Endothelial cell (in vitro differentiated cells): Measurements from ENCODE around the gene LAMC2. TPM values are rescaled to one million over a fixed set of nuclear protein-coding genes. Genes with fewer than 3 reads are reported as not detected.

Experiments
- DNase-seq: peaks from one replicate; pipeline ENCODE4 v3.0.0; 2021; ENCODE audit warnings: low spot score
- H3K27ac Mint-ChIP-seq: one replicate; pipeline ENCODE4 v1.8.0; 2021; ENCODE audit warnings: mixed read lengths, inconsistent platforms; ENCODE audit not compliant: unreplicated experiment
- H3K27me3 Mint-ChIP-seq: one replicate; pipeline ENCODE4 v1.8.0; 2021; ENCODE audit warnings: mild to moderate bottlenecking, moderate library complexity, mixed read lengths, inconsistent platforms; ENCODE audit not compliant: unreplicated experiment
- H3K36me3 Mint-ChIP-seq: one replicate; pipeline ENCODE4 v1.8.0; 2021; ENCODE audit warnings: mild to moderate bottlenecking, low read depth, mixed read lengths, inconsistent platforms; ENCODE audit not compliant: unreplicated experiment
- H3K4me1 Mint-ChIP-seq: one replicate; pipeline ENCODE4 v1.8.0; 2021; ENCODE audit warnings: mild to moderate bottlenecking, mixed read lengths, inconsistent platforms; ENCODE audit not compliant: unreplicated experiment
- H3K4me3 Mint-ChIP-seq: one replicate; pipeline ENCODE4 v1.8.0; 2021; ENCODE audit warnings: mild to moderate bottlenecking, mixed read lengths, inconsistent platforms; ENCODE audit not compliant: unreplicated experiment
- H3K9me3 Mint-ChIP-seq: one replicate; pipeline ENCODE4 v1.8.0; 2021; ENCODE audit warnings: mixed read lengths, inconsistent platforms; ENCODE audit not compliant: unreplicated experiment
- CTCF ChIP-seq: fragments of 200-600 bp; sonication (generic); IDR thresholded peaks from one replicate; pipeline ENCODE4 v1.5.0; 2021; ENCODE audit warnings: antibody characterized with exemption; ENCODE audit not compliant: unreplicated experiment
- total RNA-seq: library from RNA; stranded (reverse); fragmentation: NEBNext Ultra II Directional; extraction: Animal tissue kit (Norgen Biotek cat#: 25700); gene quantifications from one replicate; pipeline ENCODE4 v1.2.1, GENCODE V29; 2021; ENCODE audit not compliant: unreplicated experiment

Gene LAMC2
- total RNA-seq, 1 donor from 2014 or later, result 2.3 TPM

- H3K36me3 Mint-ChIP-seq, result no peaks in the 10 kb centered on the region
- peaks cover 4% of the 10 kb centered on the region for H3K27me3 Mint-ChIP-seq
- H3K4me3 Mint-ChIP-seq, result no peak overlapping the region
- no peak for TF ChIP-seq CTCF
- H3K4me1 Mint-ChIP-seq, result peaks cover 32% of the 10 kb centered on the region
- H3K9me3 Mint-ChIP-seq, result no peaks in the 10 kb centered on the region
- no peak overlapping the region for H3K27ac Mint-ChIP-seq
- DNase-seq, result no peak
These were observed 28.2 kb downstream of the LAMC2 start for GRCh38 chr1:183214021-183214970.

GRCh38 chr1:183215076-183215720 lies 29.1 kb downstream of the LAMC2 start:
- Mint-ChIP-seq H3K36me3 (no peaks in the 10 kb centered on the region), H3K27me3 (peaks cover 4% of the 10 kb centered on the region), H3K27ac (no peak overlapping the region), H3K4me1 (peaks cover 41% of the 10 kb centered on the region), H3K9me3 (no peaks in the 10 kb centered on the region), H3K4me3 (no peak overlapping the region)
- no peak for TF ChIP-seq CTCF
- no peak for DNase-seq

GRCh38 chr1:183215936-183216335 lies 29.9 kb downstream of the LAMC2 start:
- no peaks in the 10 kb centered on the region for H3K36me3 Mint-ChIP-seq
- no peaks in the 10 kb centered on the region for H3K9me3 Mint-ChIP-seq
- H3K27ac Mint-ChIP-seq, result no peak overlapping the region
- H3K4me3 Mint-ChIP-seq, result no peak overlapping the region
- H3K27me3 Mint-ChIP-seq, result peaks cover 5% of the 10 kb centered on the region
- peaks cover 41% of the 10 kb centered on the region for H3K4me1 Mint-ChIP-seq
- DNase-seq, result no peak
- no peak for TF ChIP-seq CTCF

GRCh38 chr1:183218027-183218618 lies 32.1 kb downstream of the LAMC2 start:
- no peak for DNase-seq
- Mint-ChIP-seq H3K36me3 (no peaks in the 10 kb centered on the region), H3K4me1 (peaks cover 31% of the 10 kb centered on the region), H3K9me3 (no peaks in the 10 kb centered on the region), H3K4me3 (no peak overlapping the region), H3K27ac (no peak overlapping the region), H3K27me3 (peaks cover 3% of the 10 kb centered on the region)
- no peak for TF ChIP-seq CTCF
